ENCODE results near the gene MIER2. TPM values are rescaled to one million over a fixed set of nuclear protein-coding genes. Genes with fewer than 3 reads are reported as not detected.

The MIER2 gene
- polyA plus RNA-seq, 1 of the 3 experiments (the other 2 are of a cell fraction), result 15.9 TPM

DNA sequence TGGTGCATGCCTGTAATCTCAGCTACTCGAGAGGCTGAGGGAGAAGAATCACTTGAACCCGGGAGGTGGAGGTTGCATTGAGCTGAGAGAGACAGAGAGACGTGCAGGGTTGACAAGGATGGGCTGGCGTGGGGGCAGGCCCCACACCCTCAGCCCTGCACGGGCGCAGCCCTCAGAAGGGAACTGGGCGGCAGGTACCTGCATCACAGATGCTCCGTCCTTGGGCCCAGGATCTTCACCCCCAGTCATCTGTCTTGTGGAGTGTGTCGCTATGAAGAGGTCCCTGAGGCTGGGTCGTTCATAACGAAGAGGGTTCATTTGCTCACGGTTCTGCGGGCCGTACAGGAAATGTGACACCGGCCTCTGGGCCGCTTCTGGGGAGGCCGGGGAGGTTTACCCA, 44.1 kb upstream of the MIER2 start:
- H2AFZ ChIP-seq (ENCODE audit: low read depth), result no peak overlapping the region
- no peak overlapping the region for H3K4me3 ChIP-seq (ENCODE audit: low read depth in 2 of 2, low read length in 1 of 2)
- no peak overlapping the region for H3K9ac ChIP-seq
- ChIA-PET CTCF (interaction anchor here (1.0 kb wide), 1 partner anchor 122 kb away, joined by 4 read pairs; no protein-coding TSS in a partner anchor), POLR2A (no interaction called here)
- DNase-seq, result no peak
- H3K9me3 ChIP-seq, result no peaks in the 10 kb centered on the region
- H3F3A ChIP-seq (replicated peaks; ENCODE audit: insufficient read depth), result peaks cover 8% of the 10 kb centered on the region
- no peak overlapping the region for H3K27ac ChIP-seq (ENCODE audit: low read depth in 2 of 2, low read length in 1 of 2)
- no peak overlapping the region for H3K4me2 ChIP-seq
- whole genome bisulfite sequencing (ENCODE audit: low lambda C conversion rate), result 69% methylated on average over 3 of the region's 17 CpGs
- H3K4me1 ChIP-seq (ENCODE audit: control insufficient read depth in 1 of 2, insufficient read depth in 2 of 2, low read depth in 1 of 2, low read length in 1 of 2), result peaks cover 0 to 3% of the 10 kb centered on the region in 2 experiments; a peak in 1 of 4 replicates
- H3K36me3 ChIP-seq (replicated peaks in 1 of 2; ENCODE audit: control insufficient read depth in 1 of 2, insufficient read depth in 2 of 2, low read length in 1 of 2), result no peaks in the 10 kb centered on the region
- H3K79me2 ChIP-seq (ENCODE audit: insufficient read depth), result no peaks in the 10 kb centered on the region
- H4K20me1 ChIP-seq (ENCODE audit: insufficient read depth), result no peaks in the 10 kb centered on the region
- TF ChIP-seq CTCF (IDR thresholded peaks at IDR 0.05), result no peak
- no peak for TF ChIP-seq FOXJ3 (CRISPR knock-in tag; IDR thresholded peaks at IDR 0.05)
- TF ChIP-seq MAX (IDR thresholded peaks at IDR 0.05; ENCODE audit: low read depth), result no peak
- no peak for TF ChIP-seq SMC3 (IDR thresholded peaks at IDR 0.05; ENCODE audit: low read depth, low read length)
- TF ChIP-seq GATA2 (CRISPR knock-in tag; IDR thresholded peaks at IDR 0.05), result no peak
- no peak for TF ChIP-seq RAD21 (IDR thresholded peaks at IDR 0.05; ENCODE audit: low read length)
- TF ChIP-seq RFX5 (IDR thresholded peaks at IDR 0.05; ENCODE audit: low read length), result no peak
- no peak for TF ChIP-seq TAF1 (IDR thresholded peaks at IDR 0.05; ENCODE audit: borderline replicate concordance, low read depth, low read length)
- TF ChIP-seq, protein P1, sequence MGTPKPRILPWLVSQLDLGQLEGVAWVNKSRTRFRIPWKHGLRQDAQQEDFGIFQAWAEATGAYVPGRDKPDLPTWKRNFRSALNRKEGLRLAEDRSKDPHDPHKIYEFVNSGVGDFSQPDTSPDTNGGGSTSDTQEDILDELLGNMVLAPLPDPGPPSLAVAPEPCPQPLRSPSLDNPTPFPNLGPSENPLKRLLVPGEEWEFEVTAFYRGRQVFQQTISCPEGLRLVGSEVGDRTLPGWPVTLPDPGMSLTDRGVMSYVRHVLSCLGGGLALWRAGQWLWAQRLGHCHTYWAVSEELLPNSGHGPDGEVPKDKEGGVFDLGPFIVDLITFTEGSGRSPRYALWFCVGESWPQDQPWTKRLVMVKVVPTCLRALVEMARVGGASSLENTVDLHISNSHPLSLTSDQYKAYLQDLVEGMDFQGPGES (IDR thresholded peaks at IDR 0.05; ENCODE audit: low read depth, low read length), result no peak
- TF ChIP-seq MEF2A (IDR thresholded peaks at IDR 0.05; ENCODE audit: borderline replicate concordance, low read depth), result no peak
- TF ChIP-seq TCF12 (IDR thresholded peaks at IDR 0.05), result no peak
- no peak for TF ChIP-seq RXRA (IDR thresholded peaks at IDR 0.05; ENCODE audit: borderline replicate concordance, low read depth)
- no peak for TF ChIP-seq POLR2AphosphoS5 (IDR thresholded peaks at IDR 0.05; ENCODE audit: low read depth, low read length)
- TF ChIP-seq JUND (IDR thresholded peaks at IDR 0.05), result no peak
- TF ChIP-seq CHD2 (IDR thresholded peaks at IDR 0.05; ENCODE audit: low read length, partially characterized antibody), result no peak
- TF ChIP-seq PBX3 (IDR thresholded peaks at IDR 0.05), result no peak
- TF ChIP-seq EZH2phosphoT487 (IDR thresholded peaks at IDR 0.05; ENCODE audit: borderline replicate concordance, low read depth), result no peak
- TF ChIP-seq USF1 (IDR thresholded peaks at IDR 0.05; ENCODE audit: borderline replicate concordance, low read depth), result no peak
- TF ChIP-seq GABPA (IDR thresholded peaks at IDR 0.05; ENCODE audit: low read depth), result no peak
- no peaks in the 10 kb centered on the region for H3K9me2 ChIP-seq
- H3K27me3 ChIP-seq (ENCODE audit: insufficient read depth), result no peaks in the 10 kb centered on the region
